Transverse colon (tissue), 4 donors: ENCODE results near the gene OCSTAMP. TPM values are rescaled to one million over a fixed set of nuclear protein-coding genes. Genes with fewer than 3 reads are reported as not detected.

Source experiments
- DNase-seq: peaks from one replicate; pipeline ENCODE4 v3.0.0-alpha.2; 2019
- H3K27ac ChIP-seq, 4 donors: fragments of 200-600 bp; sonication (generic); 2 replicates each; pipeline ENCODE4 v1.5.1; 2016 to 2018; ENCODE audit warnings: inconsistent platforms in 4 of 4
- H3K27me3 ChIP-seq: fragments of 200-600 bp; sonication (generic); 2 replicates; pipeline ENCODE4 v1.5.1; 2017; ENCODE audit warnings: inconsistent platforms
- H3K36me3 ChIP-seq, 4 donors: fragments of 200-600 bp; sonication (generic); 2 replicates each; pipeline ENCODE4 v1.5.1; 2017 to 2019; ENCODE audit warnings: inconsistent platforms in 4 of 4
- H3K4me1 ChIP-seq, 4 donors: fragments of 200-600 bp; sonication (generic); 2 replicates each; pipeline ENCODE4 v1.5.1; 2017 to 2020; ENCODE audit warnings: inconsistent platforms in 4 of 4
- H3K4me3 ChIP-seq, 4 donors: fragments of 200-600 bp; sonication (generic); 1 replicate in 1 of 4; 2 replicates in 3 of 4; pipeline versions ENCODE4 v1.5.1 to v1.6.1; 2017 to 2019; ENCODE audit warnings: inconsistent platforms in 4 of 4
- H3K9me3 ChIP-seq, 2 donors: fragments of 200-600 bp; sonication (generic); 2 replicates each; pipeline ENCODE4 v1.5.1; 2017 to 2019; ENCODE audit warnings: inconsistent platforms in 2 of 2
- EP300 ChIP-seq: sonication (generic); formaldehyde crosslinking; IDR thresholded peaks from one replicate; pipeline ENCODE4 v1.6.1; 2017; ENCODE audit warnings: antibody characterized with exemption, low read depth
- POLR2A ChIP-seq: fragments of 450-650 bp; IDR thresholded peaks from one replicate; pipeline ENCODE4 v1.6.1; 2016; ENCODE audit warnings: antibody characterized with exemption, mild to moderate bottlenecking, moderate library complexity
- POLR2AphosphoS5 ChIP-seq, 3 donors: sonication (generic); formaldehyde crosslinking; IDR thresholded peaks; one replicate each; pipeline ENCODE4 v1.6.1; 2016; ENCODE audit warnings: antibody characterized with exemption in 3 of 3
- WGBS, 2 donors: methylation state at CpG; one replicate each; pipeline ENCODE4 v1.1.5; 2018; ENCODE audit warnings: low coverage in 1 of 2; 5-methylcytosine and 5-hydroxymethylcytosine counted together
- in situ Hi-C, 4 donors: fragments of 200-750 bp; cut with MboI; loops; one replicate each; pipeline versions ENCODE4 v1.15.0 to v1.15.1; 2017; ENCODE audit warnings: low sequenced_read_pairs in 3 of 4, low pct_ligation_motif_present in 1 of 4, low pct_unique_long_range_greater_than_20kb in 1 of 4
- intact Hi-C: fragments of 100-400 bp; cut with DNase I; formaldehyde crosslinking; loops from one replicate; pipeline ENCODE4 v1.15.1; 2023; ENCODE audit warnings: low total_unique reads
- total RNA-seq, 4 donors: library from RNA; depleted of rRNA; stranded (reverse); fragments of >200 nt; gene quantifications; one replicate each; pipeline ENCODE4 v1.1.0, GENCODE V29; 2016
- TF ChIP-seq, protein P1 (sequence below), 5 experiments: fragments of 200-600 bp in 3 of 5; fragments of 450-650 bp in 2 of 5; sonication (generic) in 3 of 5; IDR thresholded peaks; 1 replicate in 2 of 5; 2 replicates in 3 of 5; pipeline ENCODE4 v1.5.1; 2016 to 2017; ENCODE audit warnings: antibody characterized with exemption in 5 of 5, inconsistent platforms in 3 of 5, mild to moderate bottlenecking in 2 of 5, moderate library complexity in 1 of 5

The OCSTAMP gene
- total RNA-seq, 4 donors from 2014 or later, result not detected

DNA sequence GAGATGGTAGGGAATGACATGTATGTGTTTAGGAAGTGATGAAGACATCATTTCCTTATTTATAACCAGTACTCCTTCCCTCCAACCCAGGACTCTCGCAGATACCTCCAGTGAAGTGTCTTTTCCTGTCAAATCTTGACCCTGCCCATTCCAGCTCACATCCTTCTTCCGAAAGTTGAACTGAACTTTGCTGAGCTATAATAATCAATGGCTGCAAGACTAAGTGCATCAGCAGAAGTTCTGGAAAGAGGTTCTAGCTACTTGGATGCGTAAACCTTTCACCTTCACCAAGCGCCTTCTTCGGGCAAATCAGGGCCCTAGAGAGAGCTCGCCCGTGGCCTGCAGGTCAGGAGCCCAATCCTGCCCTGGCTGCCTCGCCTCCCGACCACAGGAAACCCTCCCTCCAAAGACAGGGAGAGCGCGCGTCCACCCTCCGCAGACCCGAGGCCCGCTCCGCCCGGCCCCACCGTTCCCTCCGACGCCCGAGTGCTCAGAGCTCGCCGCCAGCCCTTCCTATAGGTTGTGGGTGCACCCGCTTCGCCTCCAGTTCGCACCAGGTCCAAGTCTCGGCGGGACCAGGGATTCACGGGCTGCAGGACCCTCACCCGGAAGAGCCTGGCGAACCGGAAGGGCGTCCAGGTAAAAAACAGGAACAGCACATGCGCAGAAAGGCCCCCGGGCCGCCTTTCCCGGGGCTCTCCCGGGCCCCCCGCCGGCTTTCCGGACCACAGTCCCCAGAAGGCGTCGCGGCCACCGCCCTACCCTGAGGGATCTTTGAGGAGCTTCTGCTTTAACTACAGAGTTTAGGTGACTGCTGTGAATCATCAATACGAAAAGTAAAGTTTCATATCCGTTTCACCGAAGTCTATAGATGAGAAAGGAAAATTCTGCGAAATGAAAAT is 37.3 kb downstream of the OCSTAMP start, which contains the start of gene ZNF334:
ZNF334 (minus strand) TSS at position 617 of the 902 bp plus-strand sequence. CDS start 1,457 bp downstream, outside the sequence.
- Histone ChIP-seq H3K27ac (peak within 1 kb of the TSS; percentile 15 to 67 (median 53)), H3K27me3 (peaks cover 26% of the 10 kb centered on the region), H3K9me3 (no peaks in the 10 kb centered on the region), H3K36me3 (no peaks in the 10 kb centered on the region), H3K4me1 (peaks cover 0 to 3% (median 0%) of the 10 kb centered on the region in 4 donors), H3K4me3 (peak within 1 kb of the TSS; percentile 47 to 66 (median 54))
- peak; percentile 28 for DNase-seq
- TF ChIP-seq POLR2A (no peak), EP300 (no peak), POLR2AphosphoS5 (IDR thresholded peaks at IDR 0.05) (no peak)
- TF ChIP-seq, protein P1, sequence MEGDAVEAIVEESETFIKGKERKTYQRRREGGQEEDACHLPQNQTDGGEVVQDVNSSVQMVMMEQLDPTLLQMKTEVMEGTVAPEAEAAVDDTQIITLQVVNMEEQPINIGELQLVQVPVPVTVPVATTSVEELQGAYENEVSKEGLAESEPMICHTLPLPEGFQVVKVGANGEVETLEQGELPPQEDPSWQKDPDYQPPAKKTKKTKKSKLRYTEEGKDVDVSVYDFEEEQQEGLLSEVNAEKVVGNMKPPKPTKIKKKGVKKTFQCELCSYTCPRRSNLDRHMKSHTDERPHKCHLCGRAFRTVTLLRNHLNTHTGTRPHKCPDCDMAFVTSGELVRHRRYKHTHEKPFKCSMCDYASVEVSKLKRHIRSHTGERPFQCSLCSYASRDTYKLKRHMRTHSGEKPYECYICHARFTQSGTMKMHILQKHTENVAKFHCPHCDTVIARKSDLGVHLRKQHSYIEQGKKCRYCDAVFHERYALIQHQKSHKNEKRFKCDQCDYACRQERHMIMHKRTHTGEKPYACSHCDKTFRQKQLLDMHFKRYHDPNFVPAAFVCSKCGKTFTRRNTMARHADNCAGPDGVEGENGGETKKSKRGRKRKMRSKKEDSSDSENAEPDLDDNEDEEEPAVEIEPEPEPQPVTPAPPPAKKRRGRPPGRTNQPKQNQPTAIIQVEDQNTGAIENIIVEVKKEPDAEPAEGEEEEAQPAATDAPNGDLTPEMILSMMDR (IDR thresholded peaks at IDR 0.05), result no peak
- in situ Hi-C loops (loop anchor here in 1 of 4 donors (25.0 kb wide), 1 partner anchor 174 kb away; the partner anchor contains the start of gene TP53RK), intact Hi-C loops (no loop called here)
- WGBS, 2 donors, result 21 to 23% methylated on average over 11 to 49 of the region's 49 CpGs

DNA sequence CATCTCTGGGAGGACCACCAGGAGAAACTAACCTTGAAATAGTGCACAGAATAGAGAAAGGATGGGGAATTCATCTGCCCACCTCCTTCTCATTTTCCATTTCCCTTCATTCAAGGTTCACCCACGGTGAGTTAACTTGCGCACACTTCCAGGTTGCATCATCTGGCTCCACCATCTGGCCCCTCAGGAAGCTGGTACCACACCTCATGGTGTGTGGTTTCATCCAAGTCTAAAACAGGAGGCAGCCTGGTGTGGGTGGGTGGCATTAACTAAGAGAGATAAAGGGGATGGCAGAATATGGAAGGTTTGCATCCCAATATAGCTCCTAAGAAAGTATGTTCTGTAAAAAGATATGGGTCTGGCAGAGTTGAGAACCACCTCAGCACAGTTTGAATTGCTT is 40.9 kb downstream of the OCSTAMP start:
- no peak overlapping the region for H3K27ac ChIP-seq
- H3K4me3 ChIP-seq, result no peak overlapping the region
- 50 to 71% methylated on average over 2 of the region's 2 CpGs for WGBS, 2 donors
- in situ Hi-C loops (loop anchor here in 1 of 4 donors (25.0 kb wide), 1 partner anchor 178 kb away; the partner anchor contains the start of gene TP53RK), intact Hi-C loops (no loop called here)
- no peaks in the 10 kb centered on the region for H3K36me3 ChIP-seq
- no peaks in the 10 kb centered on the region for H3K9me3 ChIP-seq
- DNase-seq, result no peak
- TF ChIP-seq EP300 (no peak), POLR2AphosphoS5 (IDR thresholded peaks at IDR 0.05) (no peak), POLR2A (no peak)
- TF ChIP-seq, protein P1 (IDR thresholded peaks at IDR 0.05), result no peak
- peaks cover 0 to 3% (median 0%) of the 10 kb centered on the region in 4 donors for H3K4me1 ChIP-seq
- peaks cover 2% of the 10 kb centered on the region for H3K27me3 ChIP-seq

- H3K9me3 ChIP-seq, result peaks cover 4% of the 10 kb centered on the region in 2 donors
- intact Hi-C loops (no loop called here), in situ Hi-C loops (loop anchor here in 1 of 4 donors (25.0 kb wide), 1 partner anchor 179 kb away; the partner anchor contains the start of gene TP53RK)
- TF ChIP-seq, protein P1 (IDR thresholded peaks at IDR 0.05), result no peak
- no peak for TF ChIP-seq POLR2A
- no peak for TF ChIP-seq EP300
- no peak overlapping the region for H3K27ac ChIP-seq
- no peaks in the 10 kb centered on the region for H3K36me3 ChIP-seq
- DNase-seq, result no peak
- H3K4me1 ChIP-seq, result peaks cover 0 to 3% (median 0%) of the 10 kb centered on the region in 4 donors
- 71 to 72% methylated on average over 3 to 4 of the region's 4 CpGs for WGBS, 2 donors
- no peak overlapping the region for H3K4me3 ChIP-seq
- peaks cover 2% of the 10 kb centered on the region for H3K27me3 ChIP-seq
Observed at GRCh38 chr20:46507760-46508407, 42.6 kb downstream of the OCSTAMP start.

DNA sequence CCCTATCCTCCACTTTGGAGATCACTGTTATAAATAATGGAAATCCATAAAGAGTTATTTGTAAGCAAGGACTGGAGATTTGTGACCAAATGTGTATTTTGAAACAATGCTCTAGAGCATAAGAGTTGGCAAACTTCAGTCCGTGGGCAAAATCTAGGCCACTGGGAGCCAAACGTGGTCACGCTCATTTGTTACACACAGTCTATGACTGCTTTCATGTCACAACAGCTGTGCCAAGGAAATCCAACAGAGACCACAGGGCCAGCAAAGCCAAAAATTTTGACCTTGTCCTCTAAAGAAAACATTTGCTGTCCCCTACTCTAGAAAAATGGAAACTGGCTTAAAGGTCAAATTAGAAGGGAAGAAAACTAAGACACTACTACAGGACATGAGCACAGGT is 44.9 kb downstream of the OCSTAMP start:
- in situ Hi-C loops, result loop anchor here in 1 of 4 donors (25.0 kb wide), 1 partner anchor 182 kb away; the partner anchor contains the start of gene TP53RK
- H3K4me1 ChIP-seq, result no peaks in the 10 kb centered on the region
- peaks cover 2% of the 10 kb centered on the region for H3K27me3 ChIP-seq
- H3K36me3 ChIP-seq, result no peaks in the 10 kb centered on the region
- TF ChIP-seq POLR2AphosphoS5 (IDR thresholded peaks at IDR 0.05) (no peak), EP300 (no peak), POLR2A (no peak)
- no peak overlapping the region for H3K4me3 ChIP-seq
- intact Hi-C loops, result no loop called here
- 86 to 93% methylated on average over 3 of the region's 3 CpGs for WGBS, 2 donors
- DNase-seq, result no peak
- H3K27ac ChIP-seq, result no peak overlapping the region
- peaks cover 28% of the 10 kb centered on the region in 2 donors for H3K9me3 ChIP-seq
